ENCODE data around the gene SLC8B1.

The SLC8B1 gene

GRCh38 chr12:113271853-113272561 lies 62.9 kb downstream of the SLC8B1 start:
- peak; percentile 6 to 37 (median 16) for DNase-seq (ENCODE audit: low read depth in 2 of 3, low spot score in 1 of 3)

- no peak for DNase-seq (ENCODE audit: low read depth in 2 of 3, low spot score in 1 of 3)
Observed at GRCh38 chr12:113271466-113271852, 63.5 kb downstream of the SLC8B1 start.

GRCh38 chr12:113270709-113271009 lies 64.2 kb downstream of the SLC8B1 start:
- DNase-seq (ENCODE audit: low read depth in 2 of 3, low spot score in 1 of 3) = no peak

GRCh38 chr12:113269257-113269943 lies 65.5 kb downstream of the SLC8B1 start:
- no peak for DNase-seq (ENCODE audit: low read depth in 2 of 3, low spot score in 1 of 3)

- DNase-seq (ENCODE audit: low read depth in 2 of 3, low spot score in 1 of 3) = no peak
Observed at GRCh38 chr12:113268621-113269020, 66.3 kb downstream of the SLC8B1 start.

GRCh38 chr12:113268136-113268535 lies 66.8 kb downstream of the SLC8B1 start:
- no peak for DNase-seq (ENCODE audit: low read depth in 2 of 3, low spot score in 1 of 3)

GRCh38 chr12:113267621-113268020 lies 67.3 kb downstream of the SLC8B1 start:
- DNase-seq (ENCODE audit: low read depth in 2 of 3, low spot score in 1 of 3) = no peak

- no peak for DNase-seq (ENCODE audit: low read depth in 2 of 3, low spot score in 1 of 3)
Observed at GRCh38 chr12:113266106-113266895, 68.6 kb downstream of the SLC8B1 start.

- DNase-seq (ENCODE audit: low read depth in 2 of 3, low spot score in 1 of 3) = no peak
Observed at GRCh38 chr12:113263431-113263963, 71.4 kb downstream of the SLC8B1 start.

- DNase-seq (ENCODE audit: low read depth in 2 of 3, low spot score in 1 of 3) = no peak
Observed at GRCh38 chr12:113262710-113263109, 72.2 kb downstream of the SLC8B1 start.

- peak; percentile 20 to 38 (median 28) for DNase-seq (ENCODE audit: low read depth in 2 of 3, low spot score in 1 of 3)
Observed at GRCh38 chr12:113261847-113262470, 73.0 kb downstream of the SLC8B1 start.

- DNase-seq (ENCODE audit: low read depth in 2 of 3, low spot score in 1 of 3) = no peak
Observed at GRCh38 chr12:113260636-113261300, 74.1 kb downstream of the SLC8B1 start.

GRCh38 chr12:113260127-113260526 lies 74.8 kb downstream of the SLC8B1 start:
- no peak for DNase-seq (ENCODE audit: low read depth in 2 of 3, low spot score in 1 of 3)

GRCh38 chr12:113257564-113257963 lies 77.3 kb downstream of the SLC8B1 start:
- DNase-seq (ENCODE audit: low read depth in 2 of 3, low spot score in 1 of 3) = no peak

GRCh38 chr12:113254298-113254697 lies 80.6 kb downstream of the SLC8B1 start:
- DNase-seq (ENCODE audit: low read depth in 2 of 3, low spot score in 1 of 3) = no peak

GRCh38 chr12:113253532-113254285 lies 81.2 kb downstream of the SLC8B1 start:
- no peak for DNase-seq (ENCODE audit: low read depth in 2 of 3, low spot score in 1 of 3)

- no peak for DNase-seq (ENCODE audit: low read depth in 2 of 3, low spot score in 1 of 3)
Observed at GRCh38 chr12:113252494-113252893, 82.4 kb downstream of the SLC8B1 start.

GRCh38 chr12:113251404-113252070 lies 83.4 kb downstream of the SLC8B1 start:
- DNase-seq (ENCODE audit: low read depth in 2 of 3, low spot score in 1 of 3) = no peak

GRCh38 chr12:113250045-113250444 lies 84.9 kb downstream of the SLC8B1 start:
- DNase-seq (ENCODE audit: low read depth in 2 of 3, low spot score in 1 of 3) = no peak

- no peak for DNase-seq (ENCODE audit: low read depth in 2 of 3, low spot score in 1 of 3)
Observed at GRCh38 chr12:113249546-113249945, 85.4 kb downstream of the SLC8B1 start.

Measured in stimulated activated CD4-positive, alpha-beta T cell treated with anti-CD3 and anti-CD28 coated beads, Interleukin-12 subunit alpha, Interleukin-12 subunit beta, amount 100 ng/mL, for 48 hours (primary cell).